Measurements from ENCODE around the gene NKAPD1. TPM values are rescaled to one million over a fixed set of nuclear protein-coding genes. Genes with fewer than 3 reads are reported as not detected.
"Not testable (repeated sequence)": the region's sequence is repeated elsewhere in the genome, so short reads cannot be mapped to it uniquely, and the experiment has no call there.

The NKAPD1 gene
- total RNA-seq, 1 experiment from 2014 or later: 43.6 TPM

DNA sequence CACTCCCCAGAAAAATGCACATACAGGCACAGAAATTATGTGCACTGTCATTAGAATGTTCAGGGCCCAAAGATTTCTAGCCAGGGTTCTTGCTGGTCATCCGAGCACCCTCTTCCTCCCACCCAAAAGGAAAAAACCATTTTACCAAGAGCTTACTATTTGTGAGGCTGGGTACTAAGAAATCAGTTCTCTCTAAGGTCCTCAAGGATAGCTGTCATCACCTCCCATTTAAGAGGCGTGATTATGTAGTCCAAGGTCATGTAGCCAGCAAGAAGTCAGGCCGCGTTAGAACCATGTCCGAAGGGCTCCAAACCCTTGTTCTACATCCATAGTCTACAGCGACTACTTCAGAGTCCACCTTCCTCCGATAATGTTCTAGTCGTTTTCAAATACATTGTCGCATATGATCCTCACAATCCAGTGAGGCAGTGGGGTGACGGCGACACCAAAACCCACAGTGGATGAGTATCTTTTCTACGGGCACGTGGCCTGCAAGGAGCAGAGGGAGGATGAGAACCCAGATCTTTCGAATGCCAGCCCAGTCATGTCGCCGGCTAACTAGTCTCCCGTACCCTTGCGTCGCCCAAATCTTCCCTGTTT lies 11.8 kb downstream of the NKAPD1 start:
- DNase-seq (ENCODE audit: low spot score): no peak
- in situ Hi-C loops (cut with HindIII; ENCODE audit: low sequenced_read_pairs): no loop called here

GRCh38 chr11:112086422-112087191 lies 12.5 kb downstream of the NKAPD1 start, which contains the start of the genes SDHD and TIMM8B:
TSS of gene SDHD (plus strand) at chr11:112086873. CDS start at chr11:112086908, 35 bp downstream.
TSS of gene TIMM8B (minus strand) at chr11:112086756. CDS start at chr11:112086723, 33 bp downstream.
- in situ Hi-C loops (cut with HindIII; ENCODE audit: low sequenced_read_pairs): no loop called here
- DNase-seq (ENCODE audit: low spot score): peak; percentile 97

DNA sequence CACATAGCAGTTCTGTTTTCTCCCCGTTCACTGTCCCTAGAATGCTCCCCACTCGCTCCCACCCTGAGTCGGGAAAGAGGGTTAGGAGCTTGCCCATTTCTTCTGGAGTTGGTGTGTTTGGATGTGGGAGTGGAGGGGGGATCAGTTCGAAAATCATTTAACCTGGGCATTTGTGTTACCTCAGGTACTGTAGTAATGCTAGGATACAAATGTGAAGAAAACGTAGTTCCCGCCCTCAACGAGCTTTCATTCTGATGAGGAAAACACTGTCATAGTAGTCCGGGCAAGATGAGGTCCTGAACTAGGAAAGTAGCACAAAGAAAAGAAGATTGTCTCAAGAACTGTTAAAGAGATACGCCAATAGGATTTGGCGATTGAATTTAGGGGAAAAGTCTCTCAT lies 13.1 kb downstream of the NKAPD1 start:
- no peak for DNase-seq (ENCODE audit: low spot score)
- in situ Hi-C loops (cut with HindIII; ENCODE audit: low sequenced_read_pairs): no loop called here

DNA sequence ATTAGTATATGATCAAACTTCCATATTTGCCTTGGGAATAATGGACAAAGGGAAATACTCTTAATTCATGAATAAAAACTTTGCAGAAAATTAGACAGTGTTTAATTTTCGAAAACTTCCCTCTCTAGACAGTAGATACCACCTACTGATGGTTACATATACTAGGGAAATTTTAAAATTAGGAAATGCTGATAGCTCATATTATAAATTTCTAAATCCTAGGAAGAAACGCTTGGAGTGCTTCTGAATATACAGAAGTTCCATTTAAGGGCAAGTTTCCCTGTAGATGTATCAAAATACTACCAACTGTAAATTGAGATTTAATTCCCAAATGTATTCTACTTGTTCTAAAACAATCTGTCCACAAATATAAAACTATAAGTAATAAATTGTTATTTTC lies 21.2 kb downstream of the NKAPD1 start:
- DNase-seq (ENCODE audit: low spot score); in situ Hi-C loops (cut with HindIII; ENCODE audit: low sequenced_read_pairs): not testable (repeated sequence)

- in situ Hi-C loops (cut with HindIII; ENCODE audit: low sequenced_read_pairs): no loop called here
- no peak for DNase-seq (ENCODE audit: low spot score)
Observed at GRCh38 chr11:112096194-112096593, 22.1 kb downstream of the NKAPD1 start.

DNA sequence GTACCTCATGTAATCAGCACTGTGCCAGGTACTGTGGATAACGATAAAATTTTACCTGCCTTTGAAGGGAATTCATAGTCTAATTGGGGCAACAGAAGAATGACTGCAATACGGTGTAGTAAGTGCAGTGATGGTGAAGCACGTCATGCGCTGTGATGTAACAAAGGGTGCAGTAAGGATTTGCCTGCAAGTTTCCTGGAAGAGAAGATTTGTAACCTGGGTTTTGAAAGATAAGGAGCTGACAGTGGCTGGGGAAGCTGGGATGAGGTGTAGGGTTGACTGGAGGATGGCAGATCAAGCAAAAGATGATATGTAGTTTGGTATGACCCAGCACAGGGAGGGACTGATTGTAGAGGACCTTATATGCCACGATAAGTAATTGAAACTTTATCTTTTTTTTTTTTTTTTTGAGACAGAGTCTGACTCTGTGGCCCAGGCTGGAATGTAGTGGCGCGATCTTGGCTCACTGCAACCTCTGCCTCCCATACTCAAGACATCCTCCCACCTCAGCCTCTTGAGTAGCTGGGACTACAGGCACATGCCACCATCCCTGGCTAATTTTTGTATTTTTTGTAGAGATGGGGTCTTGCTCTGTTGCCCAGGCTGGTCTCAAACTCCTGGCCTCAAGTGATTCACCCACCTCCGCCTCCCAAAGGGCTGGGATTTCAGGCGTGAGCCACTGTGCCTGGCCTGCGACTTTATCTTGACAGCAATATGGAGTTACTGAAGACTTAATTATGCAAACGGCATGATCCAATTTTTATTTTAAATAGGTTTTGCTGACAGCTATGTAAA lies 23.8 kb downstream of the NKAPD1 start:
- in situ Hi-C loops (cut with HindIII; ENCODE audit: low sequenced_read_pairs): no loop called here
- no peak for DNase-seq (ENCODE audit: low spot score)

- DNase-seq (ENCODE audit: low spot score): no peak
- in situ Hi-C loops (cut with HindIII; ENCODE audit: low sequenced_read_pairs): no loop called here
Observed at GRCh38 chr11:112100462-112100861, 26.4 kb downstream of the NKAPD1 start.

GRCh38 chr11:112103446-112103845 lies 29.3 kb downstream of the NKAPD1 start:
- in situ Hi-C loops (cut with HindIII; ENCODE audit: low sequenced_read_pairs): no loop called here
- DNase-seq (ENCODE audit: low spot score): no peak

GRCh38 chr11:112106070-112106469 lies 32.0 kb downstream of the NKAPD1 start:
- in situ Hi-C loops (cut with HindIII; ENCODE audit: low sequenced_read_pairs): no loop called here
- DNase-seq (ENCODE audit: low spot score): no peak

- DNase-seq (ENCODE audit: low spot score): peak; percentile 58
- in situ Hi-C loops (cut with HindIII; ENCODE audit: low sequenced_read_pairs): no loop called here
Observed at GRCh38 chr11:112113539-112114457, 39.7 kb downstream of the NKAPD1 start.

- no peak for DNase-seq (ENCODE audit: low spot score)
- in situ Hi-C loops (cut with HindIII; ENCODE audit: low sequenced_read_pairs): no loop called here
Observed at GRCh38 chr11:112114460-112114859, 40.4 kb downstream of the NKAPD1 start.

- no peak for DNase-seq (ENCODE audit: low spot score)
- in situ Hi-C loops (cut with HindIII; ENCODE audit: low sequenced_read_pairs): no loop called here
Observed at GRCh38 chr11:112115386-112115785, 41.3 kb downstream of the NKAPD1 start.

DNA sequence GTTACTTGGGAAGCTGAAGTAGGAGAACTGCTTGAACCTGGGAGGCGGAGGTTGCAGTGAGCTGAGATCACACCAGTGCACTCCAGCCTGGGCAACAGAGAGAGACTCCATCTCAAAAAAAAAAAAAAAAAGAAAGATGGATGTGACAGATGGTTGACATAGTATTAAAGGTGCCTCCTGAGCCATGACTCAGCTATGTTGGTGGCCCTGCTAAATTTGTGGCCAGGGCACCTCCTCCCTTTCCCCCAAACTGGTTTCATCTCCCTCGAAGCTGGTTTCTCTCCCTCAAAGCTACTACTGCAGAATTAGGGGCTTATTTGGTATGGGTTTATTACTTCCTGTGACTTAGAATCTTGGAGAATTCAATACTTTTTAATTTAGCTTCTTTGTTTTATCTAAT lies 44.1 kb downstream of the NKAPD1 start:
- in situ Hi-C loops (cut with HindIII; ENCODE audit: low sequenced_read_pairs): no loop called here
- no peak for DNase-seq (ENCODE audit: low spot score)

DNA sequence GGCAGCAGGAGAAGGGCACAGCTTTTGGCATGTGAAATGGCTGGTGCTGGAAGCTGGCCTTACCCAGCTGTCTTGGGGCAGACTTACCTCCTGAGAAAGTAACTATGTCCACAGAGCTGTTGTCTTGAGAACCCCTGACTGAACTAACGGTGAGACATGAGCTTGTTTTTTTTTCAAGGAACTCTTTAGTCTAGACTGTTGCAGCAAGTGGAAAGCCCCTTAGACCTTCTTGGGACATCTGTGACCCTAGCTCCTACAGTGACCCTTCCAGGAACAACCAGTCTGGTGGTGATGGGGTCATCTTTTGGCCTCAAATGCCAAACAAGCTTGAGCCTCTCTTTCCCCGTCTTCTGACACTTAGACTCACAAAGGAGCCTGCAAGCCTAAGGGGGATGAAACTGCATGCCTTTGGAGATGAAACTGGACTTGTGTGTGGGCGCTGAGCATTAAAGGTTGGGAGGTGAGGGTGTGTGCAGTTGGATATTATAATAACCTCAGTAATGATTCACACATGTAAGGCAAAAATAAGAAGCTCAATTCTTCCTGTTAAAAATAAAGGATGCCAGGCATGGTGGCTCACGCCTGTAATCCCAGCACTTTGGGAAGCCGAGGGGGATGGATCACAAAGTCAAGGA lies 48.0 kb downstream of the NKAPD1 start:
- in situ Hi-C loops (cut with HindIII; ENCODE audit: low sequenced_read_pairs): no loop called here
- DNase-seq (ENCODE audit: low spot score): no peak

- DNase-seq (ENCODE audit: low spot score): no peak
- in situ Hi-C loops (cut with HindIII; ENCODE audit: low sequenced_read_pairs): no loop called here
Observed at GRCh38 chr11:112123129-112123528, 49.0 kb downstream of the NKAPD1 start.

DNA sequence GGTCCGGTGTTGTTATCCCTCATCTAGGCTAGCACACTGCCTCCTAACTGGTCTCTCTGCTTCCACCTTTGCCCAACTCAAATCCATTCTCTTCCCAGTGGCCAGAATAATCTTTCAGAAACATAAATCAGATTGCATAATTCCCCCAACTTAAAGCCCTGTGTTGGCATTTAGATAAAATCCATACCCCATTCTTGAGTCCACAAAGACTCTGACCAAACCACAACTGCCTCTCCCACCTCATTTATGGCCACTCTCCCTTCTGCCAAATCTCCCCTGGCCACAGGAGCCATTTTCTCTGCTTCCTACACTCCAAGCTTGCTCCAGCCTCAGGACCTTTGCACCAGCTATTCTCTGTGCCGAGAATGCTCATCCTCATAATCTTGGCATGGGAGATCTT lies 53.0 kb downstream of the NKAPD1 start:
- in situ Hi-C loops (cut with HindIII; ENCODE audit: low sequenced_read_pairs): no loop called here
- DNase-seq (ENCODE audit: low spot score): no peak

DNA sequence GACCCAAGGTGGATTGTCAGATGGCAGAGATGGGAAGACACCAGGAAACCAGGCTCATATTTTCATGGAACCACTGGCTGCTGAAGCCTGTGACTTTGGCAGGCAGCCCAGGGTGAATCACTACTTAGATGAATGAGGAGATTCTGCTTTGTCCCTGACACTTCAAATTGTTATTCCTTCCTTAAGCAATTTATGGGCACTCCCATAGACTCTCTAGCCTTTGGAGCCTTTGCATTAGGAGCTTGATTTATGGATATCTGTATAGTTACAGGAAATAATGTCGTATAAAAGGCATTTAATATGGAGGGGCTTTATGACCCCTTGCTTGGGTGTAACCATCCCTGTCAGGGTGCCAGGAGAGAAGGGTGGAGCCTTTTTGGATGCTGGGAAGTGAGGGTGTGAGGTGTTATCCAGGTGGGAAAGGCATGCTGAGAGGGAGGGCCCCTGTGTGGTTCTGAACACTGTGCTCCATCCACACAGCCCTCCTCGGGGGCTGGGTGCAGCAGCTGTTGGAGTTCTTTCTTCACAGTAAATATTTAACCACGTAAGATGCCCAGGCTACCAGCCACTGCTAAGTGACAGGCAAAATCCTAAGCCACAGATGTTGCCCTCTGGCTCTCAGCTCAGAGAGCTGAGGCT lies 54.5 kb downstream of the NKAPD1 start:
- in situ Hi-C loops (cut with HindIII; ENCODE audit: low sequenced_read_pairs): no loop called here
- peak; percentile 11 for DNase-seq (ENCODE audit: low spot score)

DNA sequence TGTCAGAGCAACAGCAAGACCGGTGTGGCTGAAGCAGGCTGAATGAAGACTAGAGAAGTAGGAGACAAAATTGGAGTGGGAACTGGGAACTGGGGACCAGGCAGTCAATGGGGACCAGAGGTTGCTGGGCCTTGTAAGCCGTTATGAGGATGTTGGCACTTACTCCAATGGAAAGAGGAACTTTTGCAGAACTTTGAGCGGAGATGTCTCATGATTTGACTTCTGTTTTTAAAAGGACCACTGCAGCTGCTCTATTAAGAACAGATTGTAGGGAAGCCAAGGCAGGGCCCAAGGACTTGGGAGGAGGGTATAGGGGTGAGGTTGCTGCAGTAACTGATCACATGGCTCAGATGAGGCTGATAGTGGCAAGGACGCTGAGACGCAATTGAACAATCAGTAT lies 55.6 kb downstream of the NKAPD1 start:
- peak; percentile 2 for DNase-seq (ENCODE audit: low spot score)
- in situ Hi-C loops (cut with HindIII; ENCODE audit: low sequenced_read_pairs): no loop called here

Measured in G401 (cell line).